SIG-M5 treated with dmso at 0.1 percent for 504 hours (cell line): Measurements from ENCODE around the gene CMTM8.
A peak's percentile ranks its signal among the peaks of the same experiment; 100 is the strongest.

Source experiments
- DNase-seq: peaks from one replicate; lab custom pipeline; 2025; ENCODE audit not compliant: unreplicated experiment; lab: John Stamatoyannopoulos, UW

The CMTM8 gene

GRCh38 chr3:32276279-32276841 lies 37.9 kb downstream of the CMTM8 start:
- DNase-seq: no peak

DNA sequence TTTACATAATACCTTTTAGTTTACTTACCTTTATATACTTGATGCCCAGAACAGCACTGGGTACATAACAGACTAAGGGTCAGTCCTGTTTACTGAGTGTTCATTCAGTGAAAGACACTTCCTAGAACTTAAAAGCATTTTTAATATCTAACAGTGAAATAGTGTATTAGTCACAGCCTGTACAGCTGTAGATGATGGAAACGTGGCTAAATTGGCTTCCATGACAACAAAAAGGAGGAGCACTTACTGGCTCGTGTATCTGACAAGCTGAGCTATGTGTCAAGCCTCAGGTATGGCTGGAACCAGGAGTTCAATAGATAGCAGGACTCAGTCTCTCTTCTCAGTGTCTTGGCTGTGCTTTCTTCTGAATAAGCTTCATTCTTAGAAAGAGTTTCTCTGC lies 40.2 kb downstream of the CMTM8 start:
- no peak for DNase-seq

- no peak for DNase-seq
Measured at GRCh38 chr3:32280262-32280910, 41.9 kb downstream of the CMTM8 start.

DNA sequence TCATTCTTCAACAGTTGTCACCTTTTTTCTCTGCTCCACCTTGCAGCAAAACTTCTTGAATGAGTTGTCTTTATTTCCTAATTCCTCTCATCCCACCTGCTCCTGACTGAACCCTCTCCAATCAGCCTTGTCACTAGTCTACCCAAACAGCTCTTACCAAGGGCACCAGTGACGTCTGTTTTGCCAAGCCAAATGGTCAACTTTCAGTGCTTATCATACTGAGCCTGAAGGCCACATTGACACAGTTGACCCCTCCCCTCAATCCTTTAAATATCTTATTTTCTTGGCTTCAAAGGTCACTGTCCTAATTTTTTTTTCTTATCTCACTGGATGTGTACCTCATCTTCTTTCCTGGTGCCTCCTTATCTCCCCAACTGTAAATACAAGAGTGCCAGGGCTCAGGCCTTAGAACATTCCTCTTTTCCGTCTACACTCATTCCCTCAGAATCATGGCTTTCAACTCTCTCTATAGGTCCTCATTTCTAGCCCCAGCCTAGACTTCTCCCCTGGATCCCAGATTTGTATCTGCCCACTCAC lies 43.2 kb downstream of the CMTM8 start:
- no peak for DNase-seq

DNA sequence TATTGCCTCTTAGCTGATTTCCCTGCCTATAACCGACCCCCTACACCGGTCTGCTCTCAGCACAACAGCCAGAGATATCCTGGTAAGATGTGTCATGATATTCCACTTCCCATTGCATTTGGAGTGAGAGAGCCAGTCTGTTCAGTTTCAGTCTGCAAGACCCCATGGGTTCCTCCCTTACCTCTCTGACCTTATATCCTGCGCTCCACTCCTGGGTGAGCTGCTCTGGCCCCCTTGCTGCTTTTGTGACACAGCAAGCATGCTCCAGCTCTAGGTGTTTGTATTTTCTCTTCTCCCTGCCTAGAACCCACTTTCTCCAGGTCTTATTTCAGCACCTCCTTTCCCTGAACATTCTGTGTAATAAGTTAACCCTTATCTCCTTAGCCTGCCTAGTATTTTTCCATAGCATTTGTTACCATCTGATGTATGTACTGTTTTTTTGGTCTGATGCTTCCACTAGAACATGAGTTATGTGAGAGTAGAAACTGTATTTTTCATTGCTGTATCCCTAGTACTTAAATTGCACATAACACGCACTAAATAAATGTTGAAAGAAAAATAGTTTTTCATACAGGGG lies 44.2 kb downstream of the CMTM8 start:
- DNase-seq: no peak

DNA sequence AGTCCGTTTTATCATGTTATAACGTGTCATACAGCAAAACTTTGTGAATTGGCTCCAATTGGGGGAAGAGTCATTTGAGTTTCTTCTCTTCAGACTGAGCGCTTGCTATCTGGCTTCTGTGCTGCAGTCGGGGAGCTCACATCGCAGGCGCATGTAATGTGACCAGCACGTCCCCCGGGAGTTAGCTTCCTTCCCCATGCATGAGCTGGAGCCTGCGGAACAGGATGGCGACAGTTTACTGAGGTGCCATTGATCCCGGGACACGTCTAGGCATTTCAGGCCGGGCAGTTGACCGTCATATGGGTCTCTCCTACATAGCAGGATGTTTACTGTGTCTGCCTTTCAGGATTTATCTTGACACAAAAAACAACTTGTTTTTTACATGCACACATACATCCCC lies 44.8 kb downstream of the CMTM8 start:
- no peak for DNase-seq

- no peak for DNase-seq
Measured at GRCh38 chr3:32284443-32285212, 46.1 kb downstream of the CMTM8 start.

- no peak for DNase-seq
Measured at GRCh38 chr3:32285891-32286290, 47.4 kb downstream of the CMTM8 start.

- no peak for DNase-seq
Measured at GRCh38 chr3:32288819-32289218, 50.3 kb downstream of the CMTM8 start.

DNA sequence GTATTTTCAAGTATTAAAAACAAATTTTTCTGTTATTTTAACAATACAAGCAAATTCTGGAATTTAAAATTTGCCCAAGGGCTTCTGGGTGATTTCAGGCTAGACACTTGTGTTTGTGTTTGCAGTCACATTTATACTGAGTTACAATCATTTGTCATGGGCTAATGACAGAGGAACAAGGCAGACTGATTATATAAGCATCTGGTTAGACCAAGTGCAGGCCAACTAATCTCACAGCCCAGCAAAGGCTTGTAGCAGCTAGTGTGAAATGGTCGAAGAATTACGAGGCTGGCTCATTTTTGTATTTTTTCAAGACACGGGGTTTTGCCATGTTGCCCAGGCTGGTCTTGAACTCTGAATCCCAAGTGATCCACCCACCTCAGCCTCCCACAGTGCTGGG lies 52.1 kb downstream of the CMTM8 start:
- no peak for DNase-seq

DNA sequence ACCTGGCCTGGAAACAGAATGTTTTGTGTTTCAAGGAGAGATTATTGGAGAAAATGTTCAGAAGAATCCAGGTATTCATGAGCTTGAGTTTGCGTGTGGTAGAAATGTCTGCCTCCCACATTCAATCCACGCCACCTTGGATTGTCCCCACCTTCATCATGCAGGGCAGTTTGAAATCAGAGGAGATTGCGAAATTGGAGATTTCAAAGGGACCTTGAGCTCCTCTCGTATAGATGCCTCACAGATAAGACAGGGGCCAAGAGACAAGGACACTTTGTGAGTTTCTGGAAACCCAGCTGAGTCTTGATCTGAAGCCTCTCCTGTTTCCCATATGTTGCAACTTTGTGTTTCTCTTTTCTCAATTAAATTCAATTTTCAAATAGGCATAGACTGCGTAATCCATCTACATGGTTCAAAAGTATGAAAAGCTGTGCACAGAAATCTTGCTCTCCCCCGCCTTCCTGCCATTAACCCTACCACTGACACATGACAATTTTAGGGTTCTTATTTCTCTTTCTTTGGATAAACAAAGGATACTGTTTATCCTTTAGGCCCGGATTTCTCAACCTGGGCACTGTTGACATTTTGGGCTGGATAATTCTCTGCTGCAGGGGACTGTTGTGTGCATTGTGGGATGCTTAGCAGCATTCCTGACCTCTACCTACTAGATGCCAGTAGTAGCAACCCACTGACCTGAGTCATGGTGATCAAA lies 53.8 kb downstream of the CMTM8 start:
- DNase-seq: no peak

DNA sequence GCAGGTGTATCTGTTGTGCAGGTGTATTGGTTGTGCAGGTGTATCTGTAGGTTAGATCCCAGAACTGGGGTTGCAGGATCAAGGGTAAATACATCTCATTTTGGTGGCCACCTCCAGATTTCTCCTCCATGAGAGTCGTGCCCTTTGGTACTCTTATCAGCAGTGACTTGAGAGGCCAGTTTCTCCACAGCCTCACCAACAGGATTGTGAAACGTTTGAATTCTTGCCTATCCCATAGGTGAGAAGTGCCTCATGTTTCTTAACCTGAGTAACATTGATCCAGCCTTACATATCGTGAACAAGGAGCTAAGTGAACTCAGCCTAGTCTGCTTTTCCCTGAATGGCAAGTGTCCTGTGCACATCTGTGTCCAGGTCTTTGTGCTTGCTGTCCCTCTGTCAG lies 55.4 kb downstream of the CMTM8 start:
- DNase-seq: no peak

GRCh38 chr3:32296251-32297204 lies 58.0 kb downstream of the CMTM8 start:
- DNase-seq: peak; percentile 47

- DNase-seq: no peak
Measured at GRCh38 chr3:32297366-32297765, 58.9 kb downstream of the CMTM8 start.

DNA sequence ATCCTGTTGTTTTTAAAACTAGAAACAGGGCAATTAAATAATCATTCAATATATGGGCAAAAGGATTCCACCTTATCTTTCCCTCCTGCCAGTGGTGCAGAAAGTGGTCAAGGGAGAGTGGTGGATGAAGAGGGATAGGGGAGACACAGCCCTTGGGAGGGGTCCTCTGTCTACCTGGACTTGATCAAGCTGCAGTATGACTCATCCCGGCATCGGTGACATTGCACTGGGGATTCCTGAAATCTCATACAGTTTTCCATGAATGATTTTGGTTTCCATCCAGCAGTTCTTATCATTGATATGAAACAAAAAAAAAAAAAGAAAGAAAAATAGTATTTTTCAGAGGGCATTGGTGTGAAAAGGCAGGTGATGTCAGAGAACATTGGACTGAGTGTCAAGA lies 62.9 kb downstream of the CMTM8 start:
- no peak for DNase-seq

DNA sequence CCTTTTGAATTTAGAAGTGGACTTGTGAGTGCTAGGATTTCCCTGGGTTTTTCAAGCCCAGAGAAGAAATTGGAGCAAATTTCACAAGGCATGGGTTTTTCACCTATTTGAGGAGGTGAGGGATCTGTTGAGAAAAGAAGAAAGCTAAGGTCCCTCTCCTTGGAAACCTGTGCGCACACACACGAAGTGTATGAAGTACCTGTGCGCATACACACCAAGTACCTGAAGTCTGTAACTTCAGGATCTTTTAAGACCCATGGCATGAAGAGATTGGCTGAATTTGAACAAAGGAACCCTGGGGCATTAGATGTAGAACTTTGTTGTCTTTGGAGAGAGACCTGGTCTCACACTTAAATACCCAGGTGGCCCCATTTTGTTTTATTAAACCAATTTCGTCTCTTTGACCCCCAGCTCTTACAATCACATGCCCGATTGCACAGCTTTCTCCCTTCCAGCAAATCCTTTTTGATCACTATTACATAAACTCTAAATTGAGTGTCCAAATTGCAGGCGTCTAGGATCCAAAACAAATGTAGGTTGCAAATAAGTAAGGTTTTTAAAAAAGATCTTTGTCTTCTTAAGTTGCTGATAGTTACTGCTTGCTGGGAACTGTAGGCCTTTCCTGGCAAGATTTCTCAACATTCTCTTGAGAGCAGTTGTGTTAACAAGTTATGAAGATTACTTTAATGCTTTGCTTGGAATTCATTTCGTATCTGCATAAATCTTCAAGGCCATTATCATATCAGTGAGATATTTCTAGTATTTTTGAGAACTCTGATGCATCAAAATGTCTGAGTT lies 64.3 kb downstream of the CMTM8 start:
- DNase-seq: no peak

GRCh38 chr3:32303399-32303747 lies 64.9 kb downstream of the CMTM8 start:
- no peak for DNase-seq

DNA sequence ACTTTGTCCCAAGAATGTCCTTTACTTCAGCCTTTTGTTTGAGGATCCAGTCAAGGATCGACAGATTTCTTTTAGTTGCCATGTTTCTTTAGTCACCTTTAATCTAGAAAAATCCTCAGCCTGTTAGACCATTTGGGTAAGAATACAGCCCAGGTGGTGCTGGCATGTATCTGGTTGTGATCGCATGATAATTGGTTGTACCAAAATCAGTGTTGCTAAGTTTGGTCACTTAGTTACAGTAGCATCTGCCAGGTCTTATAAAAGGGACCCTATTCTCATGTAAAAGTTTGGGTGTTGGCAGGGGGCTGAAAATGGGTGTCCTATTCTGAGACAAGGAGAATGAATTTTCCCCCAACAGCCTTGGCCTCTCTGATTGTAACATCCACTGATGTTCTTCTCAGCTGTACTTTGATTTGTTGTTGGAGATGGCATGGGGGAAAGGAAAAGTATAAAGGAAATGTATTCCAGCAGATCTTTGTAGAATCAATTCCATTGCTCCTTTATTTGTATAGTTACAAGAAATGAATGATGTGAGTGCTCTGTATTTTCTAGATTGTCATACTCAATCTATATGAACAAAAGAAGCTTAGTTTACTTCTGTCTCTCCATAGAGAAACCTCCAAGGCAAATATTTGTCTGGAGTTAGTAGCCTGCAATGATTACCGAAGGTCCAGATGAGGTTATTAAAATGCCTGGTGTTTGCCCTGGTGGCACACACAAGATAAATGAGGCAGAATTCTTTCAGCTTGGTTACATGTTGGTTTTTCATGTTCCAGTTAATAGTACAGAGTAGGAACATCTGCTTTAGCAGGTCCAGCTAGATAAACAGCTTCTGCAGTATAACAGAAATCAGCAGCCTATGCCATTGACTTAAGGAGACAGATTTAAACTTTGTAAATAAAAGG lies 65.7 kb downstream of the CMTM8 start:
- DNase-seq: no peak
